HG03097 (cell line): Measurements from ENCODE around the gene SPAG6.
"Not testable (repeated sequence)": the region's sequence is repeated elsewhere in the genome, so short reads cannot be mapped to it uniquely, and the experiment has no call there.

ENCODE experiments used
- ATAC-seq: cut with Tn5 transposase; IDR thresholded peaks from one replicate; pipeline ENCODE4 v1.9.1; 2021; ENCODE audit not compliant: unreplicated experiment, low FRiP score

The SPAG6 gene

DNA sequence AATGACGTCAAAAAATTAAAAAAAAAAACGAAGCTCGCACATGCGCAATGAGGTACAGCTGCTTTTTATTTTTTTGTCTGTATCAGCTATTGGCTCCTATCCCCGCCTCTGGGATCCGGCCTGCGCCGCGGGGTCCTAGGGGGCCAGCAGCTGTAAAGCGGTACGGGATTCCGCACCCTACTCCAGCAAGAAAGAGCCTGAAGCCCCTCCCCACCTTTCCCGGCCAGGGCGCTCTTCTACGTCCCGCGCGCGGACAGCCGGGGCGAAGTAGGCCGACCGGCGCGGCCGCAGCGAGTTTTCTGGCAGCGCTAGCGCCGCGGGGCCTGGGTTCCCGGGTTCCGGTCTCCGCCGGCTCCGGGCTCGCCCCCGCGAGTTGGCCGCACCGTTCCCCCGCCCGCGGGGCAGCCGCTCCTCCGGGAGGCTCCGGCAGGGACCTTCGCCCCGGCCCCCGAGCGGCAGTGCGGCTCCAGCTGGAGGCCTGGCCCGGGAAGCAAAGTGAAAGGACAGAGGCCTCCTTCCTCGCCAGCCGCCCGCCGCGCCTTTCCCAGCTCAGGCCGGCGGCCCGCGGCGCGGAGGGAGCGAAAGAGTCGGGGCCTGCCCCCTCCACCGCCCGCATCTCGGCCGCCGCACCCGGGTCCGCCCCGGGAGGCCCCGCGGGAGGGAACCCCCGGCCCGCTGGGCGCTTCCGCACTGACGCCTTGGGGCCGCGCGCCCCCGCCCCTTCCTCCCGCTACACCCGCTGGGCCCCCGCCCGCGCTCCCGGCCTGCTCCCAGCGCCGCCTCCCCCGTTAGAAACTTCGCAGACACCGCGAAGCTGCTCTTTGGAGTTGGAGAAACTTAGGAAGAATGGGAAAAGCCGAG lies 4.7 kb upstream of the SPAG6 start:
- peak; percentile 40 for ATAC-seq

DNA sequence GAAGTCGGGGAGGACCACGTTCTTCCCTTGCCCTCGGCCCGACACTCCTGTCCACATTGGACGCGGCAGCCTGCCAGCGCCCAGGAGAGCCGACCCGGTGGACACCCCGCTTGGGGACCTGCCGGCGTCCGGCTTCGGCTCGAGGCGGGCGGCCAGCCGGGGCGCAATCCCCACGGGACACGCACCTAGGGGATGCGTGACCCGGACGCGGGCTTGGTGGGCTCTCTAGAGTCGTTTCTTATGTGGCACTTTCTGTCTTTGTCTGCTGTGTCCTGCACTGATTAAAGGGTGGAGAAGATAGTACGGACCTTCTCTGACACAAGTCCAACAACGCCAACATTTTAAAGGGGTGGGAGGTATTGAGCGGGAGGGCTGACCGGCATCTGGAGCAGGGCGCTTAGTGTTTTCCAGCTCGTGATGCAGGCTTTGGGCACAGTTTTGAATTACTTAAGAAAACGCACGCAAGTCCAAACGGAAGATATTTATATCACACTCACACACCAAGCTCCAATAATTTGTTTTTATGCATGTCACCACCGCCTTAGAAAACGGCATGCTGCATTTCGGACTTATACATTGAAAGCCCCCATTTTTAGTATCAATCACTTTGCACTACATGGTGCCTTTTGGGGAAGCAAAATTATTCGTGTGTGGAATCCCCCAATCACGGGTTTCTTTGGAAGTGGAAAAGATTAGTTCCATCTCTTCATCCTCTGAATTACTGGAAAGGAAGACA lies 3.9 kb upstream of the SPAG6 start:
- peak; percentile 17 for ATAC-seq

DNA sequence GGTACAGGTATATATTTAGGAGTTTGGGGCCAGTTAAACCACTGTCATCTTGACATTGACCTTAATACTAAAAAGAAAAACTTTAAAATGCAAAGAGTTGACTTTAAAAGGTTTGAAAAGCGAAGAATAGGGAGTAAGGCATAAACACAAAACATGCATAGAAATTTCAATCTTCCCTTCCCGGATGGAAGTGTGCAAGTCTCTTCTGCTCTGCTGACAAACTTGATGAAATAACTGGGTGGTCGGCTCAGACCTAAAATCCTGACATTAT lies 3.4 kb upstream of the SPAG6 start:
- no peak for ATAC-seq

DNA sequence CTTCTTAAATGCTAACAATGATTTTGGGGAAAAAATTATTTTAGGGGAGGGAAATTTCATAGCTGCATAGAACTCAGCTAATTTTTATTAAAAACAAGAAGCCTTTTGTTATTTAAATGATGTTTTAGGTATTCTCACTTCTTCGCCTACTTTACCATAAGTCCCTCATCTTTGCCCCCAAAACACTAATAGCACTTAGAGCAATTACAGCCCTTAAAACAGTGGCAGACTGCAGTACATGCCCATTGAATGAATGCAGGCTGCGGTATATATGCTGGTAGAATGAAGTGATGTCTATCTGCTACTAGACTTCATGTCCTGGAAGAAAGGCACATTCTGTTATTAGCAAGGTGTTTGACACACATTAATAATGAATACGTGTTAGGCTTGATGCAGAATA lies 2.9 kb upstream of the SPAG6 start:
- ATAC-seq = no peak

DNA sequence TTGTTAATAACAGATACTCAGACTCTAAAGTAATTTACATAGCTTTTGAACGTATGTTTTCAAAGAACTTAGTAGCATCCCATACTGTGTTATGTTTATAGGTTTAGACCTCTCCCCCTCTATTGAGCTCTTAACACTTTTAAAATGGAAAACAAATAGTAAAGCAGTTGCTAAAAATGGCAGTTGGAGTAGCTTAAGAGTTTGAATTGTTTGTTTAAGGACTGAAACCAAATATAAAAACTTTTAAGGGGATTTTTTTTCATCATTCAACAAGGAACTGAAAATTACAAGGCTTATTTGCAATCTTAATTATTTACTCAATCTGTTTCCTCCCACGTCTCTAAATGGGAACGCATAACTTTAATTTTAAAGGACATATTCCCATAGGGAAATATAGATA lies 1.6 kb upstream of the SPAG6 start:
- ATAC-seq = no peak

DNA sequence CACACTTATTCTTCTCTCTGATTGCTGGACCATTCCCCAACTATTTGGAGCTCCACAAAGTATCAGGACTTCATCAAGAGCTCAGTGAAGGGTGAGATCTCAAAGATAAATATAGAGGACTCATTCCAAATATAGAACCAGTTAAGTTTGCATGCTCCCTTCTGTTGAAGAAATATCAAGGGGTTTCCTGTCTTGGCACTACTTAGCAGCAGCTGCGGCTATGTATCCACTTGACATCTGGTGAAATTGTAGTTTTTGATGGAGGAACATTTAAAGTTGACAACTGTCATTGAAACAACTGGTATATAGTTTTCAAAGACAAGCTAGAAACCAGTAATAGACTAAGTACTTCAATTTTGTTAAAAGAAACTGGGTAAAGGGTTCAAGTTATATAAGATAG lies 1.0 kb upstream of the SPAG6 start:
- no peak for ATAC-seq

DNA sequence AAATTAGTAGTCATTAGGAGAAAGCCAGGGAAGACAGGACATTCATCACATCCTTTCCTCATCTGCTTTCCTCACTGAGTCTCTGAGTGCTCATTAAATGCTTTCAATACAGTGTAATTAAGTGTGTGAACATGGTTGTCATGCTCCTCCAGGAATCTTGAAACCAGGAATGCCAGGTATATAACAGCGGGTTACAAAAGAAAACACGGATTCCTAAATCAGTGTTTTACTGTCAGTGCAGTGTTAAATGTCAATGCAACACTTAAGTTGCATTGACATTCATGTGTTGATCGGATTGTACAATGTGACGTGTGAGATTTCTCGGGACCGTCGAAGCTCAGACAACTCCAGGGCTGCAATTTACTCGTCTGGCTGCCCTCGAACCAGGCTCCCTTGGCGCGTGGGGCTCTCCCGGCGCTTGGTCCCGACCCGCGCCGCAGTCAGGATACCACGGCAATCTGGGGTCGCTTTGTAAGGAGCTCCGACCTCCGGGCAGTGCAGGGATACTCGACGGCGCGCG lies 455 bp upstream of the SPAG6 start:
- ATAC-seq = no peak

DNA sequence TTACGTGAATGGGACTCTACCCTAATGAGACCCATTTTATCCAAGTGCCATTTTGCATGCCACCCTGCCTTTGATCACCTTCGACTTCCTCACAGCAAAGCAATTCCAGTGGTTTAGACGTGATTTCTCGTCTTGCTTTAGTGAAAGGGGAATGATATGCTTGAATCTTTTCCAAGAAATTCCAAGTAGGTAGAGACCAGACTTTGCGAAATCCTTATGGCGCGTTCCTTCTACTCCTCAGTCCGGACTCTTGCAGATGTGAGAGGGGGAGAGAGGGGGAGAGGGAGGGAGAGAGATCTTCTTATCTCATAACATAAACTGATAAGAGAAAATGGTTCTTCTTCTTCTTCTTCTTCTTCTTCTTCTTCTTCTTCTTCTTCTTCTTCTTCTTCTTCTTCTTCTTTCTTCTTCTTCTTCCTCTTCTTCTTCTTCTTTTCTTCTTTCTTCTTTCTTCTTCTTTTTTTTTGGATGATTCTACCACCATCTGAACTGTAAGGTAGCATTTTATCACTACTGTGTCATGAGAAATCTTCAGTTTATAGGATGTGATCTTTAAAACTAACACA lies 883 bp downstream of the SPAG6 start:
- no peak for ATAC-seq

DNA sequence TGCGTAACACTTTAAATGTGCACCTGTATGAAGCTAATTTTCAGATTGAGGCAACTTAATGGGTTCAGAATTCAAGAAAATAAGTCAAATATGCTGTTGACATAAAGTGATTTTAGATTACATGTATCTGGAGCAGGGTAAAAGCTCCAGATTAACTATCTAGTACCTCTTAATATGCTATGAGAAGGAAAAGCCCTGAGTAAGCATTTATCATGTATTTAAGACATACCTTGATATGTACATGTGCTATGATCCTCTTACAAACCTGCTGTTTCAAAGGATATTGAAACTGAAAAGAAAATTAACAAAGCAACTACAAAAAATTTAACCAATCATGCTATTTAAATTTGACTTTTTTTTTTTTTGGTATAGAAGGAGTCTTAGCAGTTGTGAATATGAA lies 4.5 kb downstream of the SPAG6 start:
- no peak for ATAC-seq

DNA sequence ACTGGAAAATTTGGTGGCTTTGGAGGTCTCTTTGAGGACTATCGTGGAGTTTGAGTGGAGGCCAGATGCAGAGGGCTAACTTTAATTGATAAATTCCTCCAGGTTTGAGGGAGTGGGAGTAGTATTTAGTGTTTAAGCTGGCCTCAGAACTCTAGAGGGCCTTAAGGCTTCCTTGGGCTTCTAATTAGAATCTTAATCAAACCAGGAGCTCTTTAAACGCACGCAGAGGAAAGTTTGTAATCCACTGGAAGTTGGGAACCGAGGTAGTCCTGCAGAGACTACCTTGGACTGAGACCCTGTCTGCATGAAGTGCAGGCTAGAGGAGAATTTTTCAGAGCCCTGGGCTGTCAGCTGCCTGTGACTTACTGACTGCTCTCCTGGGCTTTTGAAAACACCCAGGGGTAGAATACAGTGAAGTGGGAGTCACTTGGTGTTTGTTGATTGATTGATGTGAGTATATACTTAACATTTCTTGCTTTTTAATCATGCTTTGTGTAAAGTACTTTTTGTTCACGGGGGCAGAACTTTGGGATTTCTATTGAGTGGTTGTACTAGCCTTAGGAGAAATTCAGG lies 5.9 kb downstream of the SPAG6 start:
- ATAC-seq = no peak

DNA sequence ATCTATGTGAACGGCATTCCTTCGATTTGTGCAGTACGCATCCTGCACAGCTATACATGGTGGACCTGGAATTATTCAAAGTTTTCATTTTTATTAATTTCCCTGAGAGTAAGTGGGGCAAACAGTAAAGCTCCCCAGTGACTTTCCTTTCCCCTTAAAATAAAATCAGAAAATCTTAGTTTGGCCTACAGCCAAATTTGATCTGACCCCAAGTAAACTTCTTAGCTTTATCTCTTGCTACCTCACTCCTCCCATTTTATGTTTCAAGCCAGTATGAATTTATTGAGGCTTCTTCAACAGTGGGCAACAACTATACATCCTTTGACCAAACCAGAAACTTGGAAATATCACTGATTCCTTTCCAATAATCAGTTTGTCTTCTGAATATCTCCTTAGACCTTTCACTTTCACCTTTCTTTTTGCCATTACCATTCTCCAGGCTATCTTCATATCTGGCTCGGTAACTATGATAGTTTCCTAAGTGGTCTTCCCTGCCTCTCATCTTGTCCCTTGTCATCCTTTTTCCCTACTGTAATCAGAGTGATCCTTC lies 11.1 kb downstream of the SPAG6 start:
- no peak for ATAC-seq

DNA sequence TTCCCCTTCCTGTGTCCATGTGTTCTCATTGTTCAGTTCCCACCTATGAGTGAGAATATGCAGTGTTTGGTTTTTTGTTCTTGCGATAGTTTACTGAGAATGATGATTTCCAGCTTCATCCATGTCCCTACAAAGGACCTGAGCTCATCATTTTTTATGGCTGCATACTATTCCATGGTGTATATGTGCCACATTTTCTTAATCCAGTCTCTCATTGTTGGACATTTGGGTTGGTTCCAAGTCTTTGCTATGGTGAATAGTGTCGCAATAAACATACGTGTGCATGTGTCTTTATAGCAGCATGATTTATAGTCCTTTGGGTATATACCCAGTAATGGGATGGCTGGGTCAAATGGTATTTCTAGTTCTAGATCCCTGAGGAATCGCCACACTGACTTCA lies 12.5 kb downstream of the SPAG6 start:
- not testable (repeated sequence) for ATAC-seq

DNA sequence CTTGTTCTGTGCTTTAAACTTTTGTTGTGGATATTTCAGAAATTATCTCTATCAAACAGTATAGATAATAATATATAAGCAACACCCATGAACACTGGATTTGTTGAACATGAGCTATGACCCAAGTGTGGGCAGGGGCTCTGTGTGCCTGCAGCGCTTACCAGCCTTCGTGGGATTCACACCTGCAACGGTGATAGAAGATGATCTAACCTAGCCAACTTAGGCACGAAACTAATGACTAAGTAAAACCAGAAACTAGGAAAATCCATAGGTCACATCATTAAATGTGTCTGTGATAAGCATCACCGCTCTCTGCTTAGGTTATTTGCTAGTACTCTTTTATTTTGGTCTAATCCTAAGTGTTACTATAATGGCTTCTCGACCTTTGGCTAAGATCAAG lies 18.0 kb downstream of the SPAG6 start:
- no peak for ATAC-seq

DNA sequence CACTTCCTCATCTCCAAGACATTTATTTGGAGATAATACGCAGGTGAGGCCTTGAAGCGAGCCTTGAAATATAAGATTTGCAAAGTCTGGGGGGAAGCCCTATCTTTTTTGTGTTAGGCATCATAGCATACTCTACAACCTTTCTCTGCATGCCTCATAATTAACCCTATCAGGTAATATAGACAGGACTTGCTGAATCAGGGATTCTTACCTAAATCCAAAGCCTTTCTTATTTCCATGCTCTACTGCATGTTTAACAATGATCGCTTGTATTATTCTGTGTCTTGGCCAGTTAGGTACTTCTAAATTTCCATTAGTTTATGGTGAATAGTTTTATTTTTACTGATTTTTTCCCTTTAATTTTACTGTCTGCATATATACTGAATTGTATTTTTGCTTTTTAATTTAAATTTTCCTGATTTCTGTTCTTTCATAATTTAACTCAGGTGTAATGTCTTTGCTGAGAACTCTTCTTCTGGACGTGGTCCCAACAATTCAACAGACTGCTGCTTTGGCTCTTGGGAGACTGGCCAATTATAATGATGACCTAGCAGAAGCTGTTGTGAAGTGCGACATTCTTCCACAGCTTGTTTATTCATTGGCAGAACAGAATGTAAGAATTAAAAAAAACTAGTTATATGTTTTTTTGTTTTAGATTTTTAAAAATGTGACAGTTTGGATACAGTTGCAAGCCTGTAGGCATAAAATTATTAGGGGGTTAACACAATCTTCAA lies 19.3 kb downstream of the SPAG6 start:
- no peak for ATAC-seq

DNA sequence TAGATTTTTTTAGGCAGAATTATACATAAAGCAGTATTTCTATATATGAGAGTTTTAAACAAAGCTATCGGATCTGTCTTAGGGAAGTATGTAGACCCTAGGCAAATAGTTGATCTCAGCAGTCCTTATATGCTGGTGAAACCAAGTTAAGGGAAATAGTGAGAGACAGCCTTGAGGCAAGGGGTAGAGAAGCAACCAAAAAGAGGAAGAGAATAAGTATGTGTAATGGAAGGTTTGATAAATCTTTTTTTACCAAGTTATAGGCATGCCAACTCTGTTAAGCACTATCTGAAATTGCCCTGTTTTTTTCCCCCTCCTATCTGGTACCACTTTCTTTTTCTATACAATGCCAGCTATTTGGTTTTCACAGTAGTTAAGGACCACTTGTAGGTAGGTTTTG lies 19.9 kb downstream of the SPAG6 start:
- ATAC-seq = no peak

DNA sequence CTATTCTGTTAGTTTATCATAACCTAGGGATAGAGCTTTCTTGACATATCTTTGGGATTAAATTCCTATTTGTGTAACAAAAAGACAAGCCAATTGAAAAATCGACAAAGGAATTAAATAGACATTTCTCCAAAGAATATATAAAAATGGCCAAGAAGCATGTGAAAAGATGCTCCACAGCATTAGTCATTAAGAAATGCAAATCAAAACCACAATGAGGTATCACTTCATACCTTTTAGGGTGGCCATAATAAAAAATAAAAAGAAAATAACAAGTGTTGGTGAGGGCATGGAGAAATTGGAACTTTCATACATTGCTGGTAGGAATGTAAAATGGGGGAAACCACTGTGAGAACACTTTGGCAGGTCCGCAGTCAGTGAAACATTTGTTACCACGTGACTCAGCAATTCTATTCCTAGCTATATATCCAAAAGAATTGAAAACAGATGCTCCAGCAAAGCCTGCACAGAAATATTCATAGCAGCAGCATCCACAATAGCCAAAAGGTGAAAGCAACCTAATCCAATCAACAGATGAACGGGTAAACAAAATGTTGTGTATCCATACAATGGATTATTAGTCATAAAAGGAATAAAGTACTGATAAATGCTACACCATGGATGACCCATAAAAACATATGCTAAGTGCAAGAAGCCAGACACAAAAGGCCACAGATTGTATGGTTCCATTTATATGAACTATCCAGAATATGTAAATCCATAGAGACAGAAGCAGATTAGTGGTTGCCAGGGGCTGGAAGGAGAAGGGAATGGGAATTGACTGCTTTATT lies 20.5 kb downstream of the SPAG6 start:
- no peak for ATAC-seq

DNA sequence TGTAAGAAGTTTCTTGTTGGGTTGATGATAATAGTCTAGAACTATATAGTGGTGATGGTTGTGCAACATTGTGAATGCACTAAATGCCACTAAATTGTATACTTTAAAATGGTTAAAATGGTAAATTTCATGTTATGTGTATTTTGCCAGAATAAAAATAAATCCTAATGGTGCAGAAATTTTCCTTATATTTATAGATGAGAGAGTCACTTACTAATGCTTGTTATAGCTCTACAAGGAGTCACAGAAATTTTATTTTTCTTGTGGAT lies 21.1 kb downstream of the SPAG6 start:
- no peak for ATAC-seq

DNA sequence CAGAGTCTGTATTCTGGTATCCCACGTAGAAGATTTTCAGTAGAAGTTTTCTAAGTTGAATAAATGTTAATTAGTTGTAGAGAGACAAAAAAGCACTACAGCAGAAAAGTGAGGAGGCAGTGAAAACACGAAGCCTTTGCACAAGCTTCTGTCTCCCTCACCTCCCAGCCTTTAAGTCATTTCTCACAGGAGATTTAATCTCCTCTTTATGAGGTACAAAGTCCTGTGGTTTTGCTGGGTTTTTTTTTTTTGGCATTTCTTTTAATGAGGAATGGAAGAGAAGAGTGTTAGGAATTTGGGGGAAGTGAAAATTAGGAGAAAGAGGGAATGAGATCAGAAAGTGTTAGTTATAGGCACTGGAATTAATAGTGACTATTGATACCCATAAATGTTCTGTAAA lies 21.5 kb downstream of the SPAG6 start:
- ATAC-seq = no peak

DNA sequence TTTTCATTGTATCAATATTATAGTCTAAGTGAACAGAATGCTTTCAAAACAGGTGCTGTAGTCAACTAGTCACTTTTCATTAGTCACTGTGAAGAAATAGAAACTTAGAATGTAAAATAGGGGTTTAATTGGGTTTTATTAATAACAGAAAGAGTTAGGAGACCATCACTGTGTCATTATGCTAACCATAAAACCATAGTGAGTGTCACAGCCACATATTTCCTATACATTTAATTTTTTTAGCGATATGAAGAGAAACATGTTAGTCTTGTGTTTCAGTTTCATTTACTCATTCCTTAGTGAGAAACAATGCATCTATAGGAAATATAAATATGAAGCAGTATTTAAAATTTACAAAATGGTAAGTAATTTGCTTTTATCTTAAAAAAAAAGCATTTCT lies 22.2 kb downstream of the SPAG6 start:
- no peak for ATAC-seq

DNA sequence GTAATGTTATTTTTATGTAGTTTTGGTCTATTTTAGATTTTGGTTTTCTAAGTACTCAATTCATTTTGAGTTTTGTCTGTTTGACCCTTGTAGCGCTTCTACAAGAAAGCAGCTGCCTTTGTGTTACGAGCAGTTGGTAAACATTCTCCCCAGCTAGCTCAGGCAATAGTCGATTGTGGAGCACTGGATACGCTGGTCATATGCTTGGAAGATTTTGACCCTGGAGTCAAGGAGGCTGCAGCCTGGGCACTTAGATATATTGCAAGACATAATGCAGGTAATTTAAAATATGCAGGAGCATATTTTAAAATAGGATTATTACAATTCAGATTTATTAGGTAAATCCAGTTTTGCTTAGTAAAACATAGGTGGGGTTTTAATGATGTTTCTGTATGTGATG lies 23.1 kb downstream of the SPAG6 start:
- no peak for ATAC-seq
